ENCODE data around the gene CREB5. TPM values are rescaled to one million over a fixed set of nuclear protein-coding genes. Genes with fewer than 3 reads are reported as not detected.
A peak's percentile ranks its signal among the peaks of the same experiment; 100 is the strongest.

The CREB5 gene
- total RNA-seq, 1 experiment from 2014 or later = 2.1 TPM

GRCh38 chr7:28573059-28573553, 160.8 kb downstream of the CREB5 start:
- H4K20me1 ChIP-seq (ENCODE audit: insufficient read depth) = no peaks in the 10 kb centered on the region
- peak overlapping the region; percentile 22; the same call in 1 of the 2 replicates for H3K4me3 ChIP-seq
- peaks cover 31% of the 10 kb centered on the region for H3F3A ChIP-seq (ENCODE audit: insufficient read depth, low read depth)
- no peaks in the 10 kb centered on the region for H3K9me2 ChIP-seq (ENCODE audit: insufficient read depth)
- intact Hi-C loops (cut with micrococcal nuclease; ENCODE audit: unreplicated experiment) = loop anchor here (1.0 kb wide), 1 partner anchor 39 kb away; no protein-coding TSS in a partner anchor
- peak overlapping the region; percentile 53 for H3K27ac ChIP-seq
- H3K36me3 ChIP-seq (ENCODE audit: low read depth) = no peaks in the 10 kb centered on the region
- no peaks in the 10 kb centered on the region for H3K79me2 ChIP-seq (ENCODE audit: low read depth)
- TF ChIP-seq EZH2 (IDR thresholded peaks at IDR 0.05; ENCODE audit: low read depth) = no peak
- TF ChIP-seq CTCF (conservative IDR thresholded peaks at IDR 0.05) = no peak
- CTCF ChIA-PET = no interaction called here
- no TSS peak for BruUV-seq (replicated peaks)
- POLR2A ChIA-PET (ENCODE audit: unreplicated experiment) = interaction anchor here (0.6 to 0.7 kb wide), 2 partner anchors 90 to 683 kb away, joined by 3 to 5 read pairs; no protein-coding TSS in a partner anchor
- peaks cover 22% of the 10 kb centered on the region; the same call in 1 of the 2 replicates for H3K27me3 ChIP-seq (ENCODE audit: insufficient read depth, low read depth)
- peak; percentile 49 to 89 for DNase-seq
- peak overlapping the region; percentile 69 for H3K4me2 ChIP-seq
- peaks cover 59% of the 10 kb centered on the region for H3K4me1 ChIP-seq (replicated peaks; ENCODE audit: insufficient read depth)
- 0 out of 2 replicates have a peak overlapping the region, but pooled peaks have one; percentile 18 for H2AFZ ChIP-seq
- no peaks in the 10 kb centered on the region; the same call in 1 of the 2 replicates for H3K9me3 ChIP-seq (ENCODE audit: insufficient read depth, low read depth)

GRCh38 chr7:28573651-28574301, 161.5 kb downstream of the CREB5 start:
- peak in 1 of 2 experiments; percentile 76 for DNase-seq
- TF ChIP-seq EZH2 (IDR thresholded peaks at IDR 0.05; ENCODE audit: low read depth) = no peak
- TF ChIP-seq CTCF (conservative IDR thresholded peaks at IDR 0.05) = no peak
- no peaks in the 10 kb centered on the region for H3K9me2 ChIP-seq (ENCODE audit: insufficient read depth)
- H3K4me3 ChIP-seq = peak overlapping the region; percentile 22; the same call in 1 of the 2 replicates
- peaks cover 22% of the 10 kb centered on the region; the same call in 1 of the 2 replicates for H3K27me3 ChIP-seq (ENCODE audit: insufficient read depth, low read depth)
- H3F3A ChIP-seq (ENCODE audit: insufficient read depth, low read depth) = peaks cover 31% of the 10 kb centered on the region
- peaks cover 59% of the 10 kb centered on the region for H3K4me1 ChIP-seq (replicated peaks; ENCODE audit: insufficient read depth)
- H3K27ac ChIP-seq = peak overlapping the region; percentile 53
- H3K36me3 ChIP-seq (ENCODE audit: low read depth) = no peaks in the 10 kb centered on the region
- H2AFZ ChIP-seq = peak overlapping the region; percentile 18; the same call in 1 of the 2 replicates
- CTCF ChIA-PET = interaction anchor here (0.5 kb wide), 1 partner anchor 68 kb away, joined by 4 read pairs; no protein-coding TSS in a partner anchor
- intact Hi-C loops (cut with micrococcal nuclease; ENCODE audit: unreplicated experiment) = loop anchor here (1.0 kb wide), 1 partner anchor 39 kb away; no protein-coding TSS in a partner anchor
- BruUV-seq (replicated peaks) = no TSS peak
- POLR2A ChIA-PET (ENCODE audit: unreplicated experiment) = interaction anchor here (0.7 to 1.1 kb wide), 2 partner anchors 38 to 91 kb away, joined by 5 to 11 read pairs; no protein-coding TSS in a partner anchor
- no peaks in the 10 kb centered on the region for H4K20me1 ChIP-seq (ENCODE audit: insufficient read depth)
- no peaks in the 10 kb centered on the region for H3K79me2 ChIP-seq (ENCODE audit: low read depth)
- no peaks in the 10 kb centered on the region; the same call in 1 of the 2 replicates for H3K9me3 ChIP-seq (ENCODE audit: insufficient read depth, low read depth)
- H3K4me2 ChIP-seq = peak overlapping the region; percentile 69

- intact Hi-C loops (cut with micrococcal nuclease; ENCODE audit: unreplicated experiment) = no loop called here
Measured at GRCh38 chr7:28575241-28575643, 162.9 kb downstream of the CREB5 start.

More at GRCh38 chr7:28575241-28575643, 162.9 kb downstream of the CREB5 start:
- CTCF ChIA-PET = no interaction called here
- H3K36me3 ChIP-seq (ENCODE audit: low read depth) = no peaks in the 10 kb centered on the region
- no peak overlapping the region for H3K27ac ChIP-seq
- no peak overlapping the region for H3K4me2 ChIP-seq
- BruUV-seq (replicated peaks) = no TSS peak
- TF ChIP-seq EZH2 (IDR thresholded peaks at IDR 0.05; ENCODE audit: low read depth) (no peak), CTCF (conservative IDR thresholded peaks at IDR 0.05) (no peak)
- no peak overlapping the region for H3K4me3 ChIP-seq
- H4K20me1 ChIP-seq (ENCODE audit: insufficient read depth) = no peaks in the 10 kb centered on the region
- peaks cover 56% of the 10 kb centered on the region for H3K4me1 ChIP-seq (replicated peaks; ENCODE audit: insufficient read depth)
- peaks cover 22% of the 10 kb centered on the region; the same call in 1 of the 2 replicates for H3K27me3 ChIP-seq (ENCODE audit: insufficient read depth, low read depth)
- H3F3A ChIP-seq (ENCODE audit: insufficient read depth, low read depth) = peaks cover 27% of the 10 kb centered on the region
- H3K9me2 ChIP-seq (ENCODE audit: insufficient read depth) = no peaks in the 10 kb centered on the region
- POLR2A ChIA-PET (ENCODE audit: unreplicated experiment) = interaction anchor here (0.8 kb wide), 1 partner anchor 37 kb away, joined by 6 read pairs; no protein-coding TSS in a partner anchor
- peak in 1 of 2 experiments; percentile 66 for DNase-seq
- H2AFZ ChIP-seq = no peak overlapping the region
- H3K9me3 ChIP-seq (ENCODE audit: insufficient read depth, low read depth) = no peaks in the 10 kb centered on the region; the same call in 1 of the 2 replicates
- H3K79me2 ChIP-seq (ENCODE audit: low read depth) = no peaks in the 10 kb centered on the region
